WTC11 (cell line): Measurements from ENCODE around the gene LTBP1. TPM values are rescaled to one million over a fixed set of nuclear protein-coding genes. Genes with fewer than 3 reads are reported as not detected.
"Not testable (repeated sequence)": the region's sequence is repeated elsewhere in the genome, so short reads cannot be mapped to it uniquely, and the experiment has no call there.

Source experiments
- ATAC-seq: fragments of 200-7000 bp; cut with Tn5 transposase; 2 replicates; pipeline ENCODE4 v1.10.0; 2021; ENCODE audit warnings: mild to moderate bottlenecking, moderate library complexity
- CTCF ChIA-PET: fragments of 300-600 bp; sonication (Branson Sonifier 250); formaldehyde crosslinking; loops from one replicate; lab custom pipeline; 2021; ENCODE audit warnings: antibody characterized with exemption; lab: Charles Lee
- POLR2A ChIA-PET: fragments of 350-600 bp; sonication (Branson Sonifier 250); formaldehyde crosslinking; loops from one replicate; lab custom pipeline; 2021; ENCODE audit warnings: antibody characterized with exemption; lab: Charles Lee
- DNase-seq: peaks from one replicate; pipeline ENCODE4 v3.0.0; 2021; ENCODE audit warnings: low spot score
- H3K27ac Mint-ChIP-seq: 2 replicates; pipeline ENCODE4 v1.8.0; 2021; ENCODE audit warnings: mixed read lengths
- H3K27me3 Mint-ChIP-seq: 2 replicates; pipeline ENCODE4 v1.8.0; 2021; ENCODE audit warnings: low read depth, mild to moderate bottlenecking, moderate library complexity, mixed read lengths
- H3K36me3 Mint-ChIP-seq: 2 replicates; pipeline ENCODE4 v1.8.0; 2021; ENCODE audit warnings: mixed read lengths
- H3K4me1 Mint-ChIP-seq: 2 replicates; pipeline ENCODE4 v1.8.0; 2022; ENCODE audit warnings: mixed read lengths
- H3K4me3 Mint-ChIP-seq: 2 replicates; pipeline ENCODE4 v1.8.0; 2021; ENCODE audit warnings: mild to moderate bottlenecking, moderate library complexity, mixed read lengths
- H3K9me3 Mint-ChIP-seq: 2 replicates; pipeline ENCODE4 v1.8.0; 2021; ENCODE audit warnings: mixed read lengths
- ATF6 ChIP-seq: sonication (generic); formaldehyde crosslinking; IDR thresholded peaks from 2 replicates; pipeline ENCODE4 v1.8.1; 2023; ENCODE audit warnings: mild to moderate bottlenecking, missing genetic modification reagents
- NR3C1 ChIP-seq: sonication (generic); formaldehyde crosslinking; conservative IDR thresholded peaks from 2 replicates; pipeline ENCODE4 v1.8.1; 2023; ENCODE audit warnings: low read depth, mild to moderate bottlenecking, missing genetic modification reagents
- OVOL2 ChIP-seq: fragments of 250-450 bp; sonication (Bioruptor Pico); IDR thresholded peaks from 2 replicates; pipeline ENCODE4 v1.9.0; 2021; ENCODE audit warnings: mild to moderate bottlenecking, borderline replicate concordance
- ZBTB43 ChIP-seq: sonication (generic); formaldehyde crosslinking; IDR thresholded peaks from 2 replicates; pipeline ENCODE4 v1.8.1; 2023; ENCODE audit warnings: mild to moderate bottlenecking, missing genetic modification reagents
- ZNF121 ChIP-seq: sonication (generic); formaldehyde crosslinking; IDR thresholded peaks from 2 replicates; pipeline ENCODE4 v1.8.0; 2023; ENCODE audit warnings: missing genetic modification reagents
- total RNA-seq: library from RNA; stranded (reverse); gene quantifications from 3 replicates; pipeline ENCODE4 v1.2.3, GENCODE V29; 2021
- TF ChIP-seq, protein P1 (sequence below): sonication (generic); formaldehyde crosslinking; IDR thresholded peaks from 2 replicates; pipeline ENCODE4 v1.8.0; 2023; ENCODE audit warnings: missing genetic modification reagents, mild to moderate bottlenecking, borderline replicate concordance
- TF ChIP-seq, protein P2 (sequence below): fragments of 200-600 bp; IDR thresholded peaks from 2 replicates; pipeline ENCODE4 v1.8.0; 2022; ENCODE audit warnings: antibody characterized with exemption
- TF ChIP-seq, protein P3 (sequence below): fragments of 250-450 bp; sonication (Bioruptor Pico); IDR thresholded peaks from 2 replicates; pipeline ENCODE4 v1.9.0; 2021; ENCODE audit warnings: mild to moderate bottlenecking
- TF ChIP-seq, protein P4 (sequence below): sonication (generic); formaldehyde crosslinking; IDR thresholded peaks from 2 replicates; pipeline ENCODE4 v1.8.0; 2023; ENCODE audit warnings: mild to moderate bottlenecking, missing genetic modification reagents
- TF ChIP-seq, protein P5 (sequence below): sonication (generic); formaldehyde crosslinking; IDR thresholded peaks from 2 replicates; pipeline ENCODE4 v1.8.1; 2022; ENCODE audit warnings: low read depth, missing genetic modification reagents, borderline replicate concordance

The LTBP1 gene
- total RNA-seq, 1 experiment from 2014 or later, result 33.6 TPM

DNA sequence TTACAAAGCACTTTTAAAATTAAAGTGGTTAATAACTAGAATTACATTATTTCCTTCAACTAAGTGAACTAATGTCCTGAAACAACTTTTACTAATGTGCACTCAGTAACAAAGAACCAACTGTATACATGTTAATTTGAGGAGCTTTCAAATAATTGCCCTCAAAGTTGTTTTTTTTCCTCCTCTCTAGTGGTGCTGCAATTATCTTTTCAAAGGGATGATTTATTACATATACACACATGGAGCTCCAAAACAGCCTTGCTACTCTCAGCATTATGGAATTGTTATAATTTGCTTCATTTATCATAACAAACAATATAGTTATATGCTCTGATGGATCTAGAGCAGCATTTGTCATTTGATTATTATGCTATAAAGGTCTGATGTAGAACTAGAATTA, 283.4 kb downstream of the LTBP1 start (continued):
- TF ChIP-seq, protein P1, sequence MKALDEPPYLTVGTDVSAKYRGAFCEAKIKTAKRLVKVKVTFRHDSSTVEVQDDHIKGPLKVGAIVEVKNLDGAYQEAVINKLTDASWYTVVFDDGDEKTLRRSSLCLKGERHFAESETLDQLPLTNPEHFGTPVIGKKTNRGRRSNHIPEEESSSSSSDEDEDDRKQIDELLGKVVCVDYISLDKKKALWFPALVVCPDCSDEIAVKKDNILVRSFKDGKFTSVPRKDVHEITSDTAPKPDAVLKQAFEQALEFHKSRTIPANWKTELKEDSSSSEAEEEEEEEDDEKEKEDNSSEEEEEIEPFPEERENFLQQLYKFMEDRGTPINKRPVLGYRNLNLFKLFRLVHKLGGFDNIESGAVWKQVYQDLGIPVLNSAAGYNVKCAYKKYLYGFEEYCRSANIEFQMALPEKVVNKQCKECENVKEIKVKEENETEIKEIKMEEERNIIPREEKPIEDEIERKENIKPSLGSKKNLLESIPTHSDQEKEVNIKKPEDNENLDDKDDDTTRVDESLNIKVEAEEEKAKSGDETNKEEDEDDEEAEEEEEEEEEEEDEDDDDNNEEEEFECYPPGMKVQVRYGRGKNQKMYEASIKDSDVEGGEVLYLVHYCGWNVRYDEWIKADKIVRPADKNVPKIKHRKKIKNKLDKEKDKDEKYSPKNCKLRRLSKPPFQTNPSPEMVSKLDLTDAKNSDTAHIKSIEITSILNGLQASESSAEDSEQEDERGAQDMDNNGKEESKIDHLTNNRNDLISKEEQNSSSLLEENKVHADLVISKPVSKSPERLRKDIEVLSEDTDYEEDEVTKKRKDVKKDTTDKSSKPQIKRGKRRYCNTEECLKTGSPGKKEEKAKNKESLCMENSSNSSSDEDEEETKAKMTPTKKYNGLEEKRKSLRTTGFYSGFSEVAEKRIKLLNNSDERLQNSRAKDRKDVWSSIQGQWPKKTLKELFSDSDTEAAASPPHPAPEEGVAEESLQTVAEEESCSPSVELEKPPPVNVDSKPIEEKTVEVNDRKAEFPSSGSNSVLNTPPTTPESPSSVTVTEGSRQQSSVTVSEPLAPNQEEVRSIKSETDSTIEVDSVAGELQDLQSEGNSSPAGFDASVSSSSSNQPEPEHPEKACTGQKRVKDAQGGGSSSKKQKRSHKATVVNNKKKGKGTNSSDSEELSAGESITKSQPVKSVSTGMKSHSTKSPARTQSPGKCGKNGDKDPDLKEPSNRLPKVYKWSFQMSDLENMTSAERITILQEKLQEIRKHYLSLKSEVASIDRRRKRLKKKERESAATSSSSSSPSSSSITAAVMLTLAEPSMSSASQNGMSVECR (CRISPR knock-in tag), result no peak
- no peak for TF ChIP-seq OVOL2 (CRISPR knock-in tag)
- TF ChIP-seq, protein P2, sequence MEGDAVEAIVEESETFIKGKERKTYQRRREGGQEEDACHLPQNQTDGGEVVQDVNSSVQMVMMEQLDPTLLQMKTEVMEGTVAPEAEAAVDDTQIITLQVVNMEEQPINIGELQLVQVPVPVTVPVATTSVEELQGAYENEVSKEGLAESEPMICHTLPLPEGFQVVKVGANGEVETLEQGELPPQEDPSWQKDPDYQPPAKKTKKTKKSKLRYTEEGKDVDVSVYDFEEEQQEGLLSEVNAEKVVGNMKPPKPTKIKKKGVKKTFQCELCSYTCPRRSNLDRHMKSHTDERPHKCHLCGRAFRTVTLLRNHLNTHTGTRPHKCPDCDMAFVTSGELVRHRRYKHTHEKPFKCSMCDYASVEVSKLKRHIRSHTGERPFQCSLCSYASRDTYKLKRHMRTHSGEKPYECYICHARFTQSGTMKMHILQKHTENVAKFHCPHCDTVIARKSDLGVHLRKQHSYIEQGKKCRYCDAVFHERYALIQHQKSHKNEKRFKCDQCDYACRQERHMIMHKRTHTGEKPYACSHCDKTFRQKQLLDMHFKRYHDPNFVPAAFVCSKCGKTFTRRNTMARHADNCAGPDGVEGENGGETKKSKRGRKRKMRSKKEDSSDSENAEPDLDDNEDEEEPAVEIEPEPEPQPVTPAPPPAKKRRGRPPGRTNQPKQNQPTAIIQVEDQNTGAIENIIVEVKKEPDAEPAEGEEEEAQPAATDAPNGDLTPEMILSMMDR, result no peak

DNA sequence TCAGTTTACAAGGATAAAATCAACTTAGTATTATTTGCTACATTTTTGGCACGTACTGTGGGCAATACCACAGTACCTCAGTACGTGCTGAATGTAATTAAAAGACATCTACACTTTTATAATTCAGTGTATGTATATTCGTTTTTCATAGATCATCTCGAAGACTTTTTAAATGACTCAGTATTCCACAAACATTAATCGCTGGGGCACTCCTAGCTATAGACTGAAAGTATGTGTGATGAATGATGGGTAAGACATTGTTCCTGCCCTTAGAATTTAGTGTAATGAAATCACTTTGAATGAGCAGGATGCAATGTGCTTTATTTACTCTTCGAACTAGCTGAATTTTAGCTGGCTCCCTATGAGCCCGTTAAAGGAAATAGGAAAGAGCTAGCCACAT, 284.1 kb downstream of the LTBP1 start:
- ChIA-PET POLR2A (no interaction called here), CTCF (no interaction called here)
- Mint-ChIP-seq H3K36me3 (no peaks in the 10 kb centered on the region), H3K4me3 (no peak overlapping the region), H3K9me3 (peaks cover 6% of the 10 kb centered on the region; the same call in 1 of the 2 replicates), H3K4me1 (peaks cover 9% of the 10 kb centered on the region), H3K27me3 (no peaks in the 10 kb centered on the region), H3K27ac (no peak overlapping the region)
- TF ChIP-seq, protein P3, sequence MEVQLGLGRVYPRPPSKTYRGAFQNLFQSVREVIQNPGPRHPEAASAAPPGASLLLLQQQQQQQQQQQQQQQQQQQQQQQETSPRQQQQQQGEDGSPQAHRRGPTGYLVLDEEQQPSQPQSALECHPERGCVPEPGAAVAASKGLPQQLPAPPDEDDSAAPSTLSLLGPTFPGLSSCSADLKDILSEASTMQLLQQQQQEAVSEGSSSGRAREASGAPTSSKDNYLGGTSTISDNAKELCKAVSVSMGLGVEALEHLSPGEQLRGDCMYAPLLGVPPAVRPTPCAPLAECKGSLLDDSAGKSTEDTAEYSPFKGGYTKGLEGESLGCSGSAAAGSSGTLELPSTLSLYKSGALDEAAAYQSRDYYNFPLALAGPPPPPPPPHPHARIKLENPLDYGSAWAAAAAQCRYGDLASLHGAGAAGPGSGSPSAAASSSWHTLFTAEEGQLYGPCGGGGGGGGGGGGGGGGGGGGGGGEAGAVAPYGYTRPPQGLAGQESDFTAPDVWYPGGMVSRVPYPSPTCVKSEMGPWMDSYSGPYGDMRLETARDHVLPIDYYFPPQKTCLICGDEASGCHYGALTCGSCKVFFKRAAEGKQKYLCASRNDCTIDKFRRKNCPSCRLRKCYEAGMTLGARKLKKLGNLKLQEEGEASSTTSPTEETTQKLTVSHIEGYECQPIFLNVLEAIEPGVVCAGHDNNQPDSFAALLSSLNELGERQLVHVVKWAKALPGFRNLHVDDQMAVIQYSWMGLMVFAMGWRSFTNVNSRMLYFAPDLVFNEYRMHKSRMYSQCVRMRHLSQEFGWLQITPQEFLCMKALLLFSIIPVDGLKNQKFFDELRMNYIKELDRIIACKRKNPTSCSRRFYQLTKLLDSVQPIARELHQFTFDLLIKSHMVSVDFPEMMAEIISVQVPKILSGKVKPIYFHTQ (CRISPR knock-in tag), result no peak
- TF ChIP-seq ZBTB43 (CRISPR knock-in tag), result no peak
- no peak for DNase-seq
- no peak for ATAC-seq

GRCh38 chr2:33235559-33235958, 288.8 kb downstream of the LTBP1 start:
- H3K27me3 Mint-ChIP-seq, H3K4me3 Mint-ChIP-seq, POLR2A ChIA-PET, CTCF ChIA-PET, H3K4me1 Mint-ChIP-seq, DNase-seq, H3K27ac Mint-ChIP-seq, H3K36me3 Mint-ChIP-seq, ATAC-seq, H3K9me3 Mint-ChIP-seq: not testable (repeated sequence)

DNA sequence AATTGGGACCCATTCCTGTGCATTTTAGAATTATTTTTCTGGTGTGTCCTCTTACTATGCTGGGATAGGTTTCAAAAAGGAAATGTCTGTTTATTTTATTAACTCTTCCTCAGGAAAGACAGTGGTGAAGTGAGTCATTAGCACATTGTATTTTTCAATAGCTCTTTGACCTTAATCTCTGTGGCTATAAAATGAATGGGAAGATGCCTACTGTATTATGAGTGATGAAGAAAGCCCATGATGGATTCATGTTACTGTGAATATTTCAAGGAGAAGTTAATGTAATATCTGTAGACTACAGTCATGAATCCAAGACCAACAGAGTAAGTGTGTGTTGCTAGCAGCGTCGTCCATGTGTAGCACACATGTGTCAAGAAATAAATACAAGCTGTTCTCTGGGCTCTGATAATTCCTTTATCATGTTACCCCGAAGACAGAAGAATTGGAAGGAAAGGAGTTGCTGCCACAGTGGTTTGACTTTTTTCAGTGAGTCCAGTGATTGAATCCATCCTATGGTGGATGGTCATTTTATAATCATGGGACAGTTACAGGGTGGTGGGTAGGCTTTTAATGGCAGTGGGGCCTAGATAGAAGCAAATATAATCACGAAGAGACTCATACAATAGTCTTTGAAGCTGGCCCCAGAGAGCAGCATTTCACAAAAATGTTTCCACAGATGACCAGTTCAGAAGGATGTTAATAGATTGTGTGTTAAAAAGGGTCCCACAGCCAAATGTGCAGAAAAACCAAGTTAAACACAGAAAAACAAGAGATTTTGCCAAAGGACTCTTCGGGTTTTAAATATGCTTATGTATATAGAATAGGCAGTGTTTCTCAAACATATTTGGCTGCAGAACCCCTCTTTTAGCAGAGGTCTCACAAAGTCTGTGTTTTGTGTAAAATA, 290.0 kb downstream of the LTBP1 start:
- Mint-ChIP-seq H3K27ac (no peak overlapping the region), H3K27me3 (no peaks in the 10 kb centered on the region), H3K36me3 (no peaks in the 10 kb centered on the region), H3K9me3 (peaks cover 6% of the 10 kb centered on the region; the same call in 1 of the 2 replicates), H3K4me3 (no peak overlapping the region), H3K4me1 (no peaks in the 10 kb centered on the region)
- ChIA-PET CTCF (interaction anchor here (0.5 kb wide), 1 partner anchor 55 kb away, joined by 3 read pairs; no protein-coding TSS in a partner anchor), POLR2A (no interaction called here)
- DNase-seq (no peak), ATAC-seq (no peak)
- TF ChIP-seq ATF6 (no peak), ZNF121 (CRISPR knock-in tag) (no peak), NR3C1 (CRISPR knock-in tag) (no peak)
- TF ChIP-seq, protein P4, sequence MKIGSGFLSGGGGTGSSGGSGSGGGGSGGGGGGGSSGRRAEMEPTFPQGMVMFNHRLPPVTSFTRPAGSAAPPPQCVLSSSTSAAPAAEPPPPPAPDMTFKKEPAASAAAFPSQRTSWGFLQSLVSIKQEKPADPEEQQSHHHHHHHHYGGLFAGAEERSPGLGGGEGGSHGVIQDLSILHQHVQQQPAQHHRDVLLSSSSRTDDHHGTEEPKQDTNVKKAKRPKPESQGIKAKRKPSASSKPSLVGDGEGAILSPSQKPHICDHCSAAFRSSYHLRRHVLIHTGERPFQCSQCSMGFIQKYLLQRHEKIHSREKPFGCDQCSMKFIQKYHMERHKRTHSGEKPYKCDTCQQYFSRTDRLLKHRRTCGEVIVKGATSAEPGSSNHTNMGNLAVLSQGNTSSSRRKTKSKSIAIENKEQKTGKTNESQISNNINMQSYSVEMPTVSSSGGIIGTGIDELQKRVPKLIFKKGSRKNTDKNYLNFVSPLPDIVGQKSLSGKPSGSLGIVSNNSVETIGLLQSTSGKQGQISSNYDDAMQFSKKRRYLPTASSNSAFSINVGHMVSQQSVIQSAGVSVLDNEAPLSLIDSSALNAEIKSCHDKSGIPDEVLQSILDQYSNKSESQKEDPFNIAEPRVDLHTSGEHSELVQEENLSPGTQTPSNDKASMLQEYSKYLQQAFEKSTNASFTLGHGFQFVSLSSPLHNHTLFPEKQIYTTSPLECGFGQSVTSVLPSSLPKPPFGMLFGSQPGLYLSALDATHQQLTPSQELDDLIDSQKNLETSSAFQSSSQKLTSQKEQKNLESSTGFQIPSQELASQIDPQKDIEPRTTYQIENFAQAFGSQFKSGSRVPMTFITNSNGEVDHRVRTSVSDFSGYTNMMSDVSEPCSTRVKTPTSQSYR (CRISPR knock-in tag), result no peak
- TF ChIP-seq, protein P5, sequence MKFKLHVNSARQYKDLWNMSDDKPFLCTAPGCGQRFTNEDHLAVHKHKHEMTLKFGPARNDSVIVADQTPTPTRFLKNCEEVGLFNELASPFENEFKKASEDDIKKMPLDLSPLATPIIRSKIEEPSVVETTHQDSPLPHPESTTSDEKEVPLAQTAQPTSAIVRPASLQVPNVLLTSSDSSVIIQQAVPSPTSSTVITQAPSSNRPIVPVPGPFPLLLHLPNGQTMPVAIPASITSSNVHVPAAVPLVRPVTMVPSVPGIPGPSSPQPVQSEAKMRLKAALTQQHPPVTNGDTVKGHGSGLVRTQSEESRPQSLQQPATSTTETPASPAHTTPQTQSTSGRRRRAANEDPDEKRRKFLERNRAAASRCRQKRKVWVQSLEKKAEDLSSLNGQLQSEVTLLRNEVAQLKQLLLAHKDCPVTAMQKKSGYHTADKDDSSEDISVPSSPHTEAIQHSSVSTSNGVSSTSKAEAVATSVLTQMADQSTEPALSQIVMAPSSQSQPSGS (CRISPR knock-in tag), result no peak
